H9 (cell line): Measurements from ENCODE around the gene SDC3. TPM values are rescaled to one million over a fixed set of nuclear protein-coding genes. Genes with fewer than 3 reads are reported as not detected.

Experiments used
- DNase-seq: peaks from one replicate; pipeline ENCODE4 v3.0.0-alpha.2; 2017
- H2AFZ ChIP-seq: one replicate; pipeline ENCODE4 v1.6.1; 2013; ENCODE audit warnings: mild to moderate bottlenecking, low read length, control low read depth, moderate library complexity
- H2AK5ac ChIP-seq: 2 replicates; pipeline ENCODE4 v1.6.1; 2013; ENCODE audit warnings: low read length, control low read depth, mixed read lengths; ENCODE audit not compliant: insufficient read length
- H2BK120ac ChIP-seq: one replicate; pipeline ENCODE4 v1.6.1; 2013; ENCODE audit warnings: low read depth, mild to moderate bottlenecking, low read length, control low read depth, inconsistent platforms; ENCODE audit not compliant: poor library complexity, severe bottlenecking
- H2BK12ac ChIP-seq: 2 replicates; pipeline ENCODE4 v1.6.1; 2013; ENCODE audit warnings: low read length, control low read depth, mixed read lengths, low read depth; ENCODE audit not compliant: insufficient read length
- H2BK15ac ChIP-seq: 2 replicates; pipeline ENCODE4 v1.6.1; 2013; ENCODE audit warnings: low read depth, low read length, control low read depth
- H2BK20ac ChIP-seq: one replicate; pipeline ENCODE4 v1.6.1; 2013; ENCODE audit warnings: low read depth, mild to moderate bottlenecking, low read length, control low read depth, inconsistent platforms; ENCODE audit not compliant: poor library complexity, severe bottlenecking
- H2BK5ac ChIP-seq: 2 replicates; pipeline ENCODE4 v1.6.1; 2013; ENCODE audit warnings: low read length, control low read depth, mixed read lengths; ENCODE audit not compliant: insufficient read length
- H3K14ac ChIP-seq: 2 replicates; pipeline ENCODE4 v1.6.1; 2013; ENCODE audit warnings: low read length, control low read depth; ENCODE audit not compliant: insufficient read depth
- H3K18ac ChIP-seq: 2 replicates; pipeline ENCODE4 v1.6.1; 2013; ENCODE audit warnings: low read depth, mild to moderate bottlenecking, mixed read lengths, low read length, control low read depth; ENCODE audit not compliant: insufficient read length
- H3K23ac ChIP-seq: 2 replicates; pipeline ENCODE4 v1.6.1; 2013; ENCODE audit warnings: low read length, control low read depth, mixed read lengths, low read depth; ENCODE audit not compliant: insufficient read length
- H3K23me2 ChIP-seq: 2 replicates; pipeline ENCODE4 v1.6.1; 2013; ENCODE audit warnings: low read depth, mild to moderate bottlenecking, mixed read lengths, low read length, control low read depth; ENCODE audit not compliant: insufficient read length, poor library complexity, severe bottlenecking
- H3K27ac ChIP-seq: 2 replicates; pipeline ENCODE4 v1.5.1; 2013; ENCODE audit warnings: low read length, control low read depth, mixed read lengths, low read depth; ENCODE audit not compliant: insufficient read length
- H3K27me3 ChIP-seq: 2 replicates; pipeline ENCODE4 v1.6.1; 2013; ENCODE audit warnings: low read length, control low read depth, inconsistent platforms; ENCODE audit not compliant: insufficient read depth
- H3K4ac ChIP-seq: 2 replicates; pipeline ENCODE4 v1.6.1; 2013; ENCODE audit warnings: low read depth, mild to moderate bottlenecking, control low read depth, inconsistent platforms, low read length, moderate library complexity
- H3K4me1 ChIP-seq: 2 replicates; pipeline ENCODE4 v1.6.1; 2013; ENCODE audit warnings: low read length, control low read depth, inconsistent platforms; ENCODE audit not compliant: insufficient read depth
- H3K4me2 ChIP-seq: 2 replicates; pipeline ENCODE4 v1.6.1; 2013; ENCODE audit warnings: low read length, control low read depth, mixed read lengths; ENCODE audit not compliant: insufficient read length, insufficient read depth
- H3K56ac ChIP-seq: 2 replicates; pipeline ENCODE4 v1.6.1; 2013; ENCODE audit warnings: low read depth, mild to moderate bottlenecking, mixed read lengths, low read length, control low read depth; ENCODE audit not compliant: insufficient read length
- H3K79me1 ChIP-seq: 2 replicates; pipeline ENCODE4 v1.6.1; 2013; ENCODE audit warnings: low read depth, mild to moderate bottlenecking, moderate library complexity, low read length, control low read depth, inconsistent platforms; ENCODE audit not compliant: insufficient read depth, poor library complexity, severe bottlenecking
- H3K79me2 ChIP-seq: 2 replicates; pipeline ENCODE4 v1.6.1; 2013; ENCODE audit warnings: low read length, control low read depth, inconsistent platforms; ENCODE audit not compliant: insufficient read depth
- H3K9ac ChIP-seq: 2 replicates; pipeline ENCODE4 v1.6.1; 2013; ENCODE audit warnings: low read length, control low read depth, mixed read lengths; ENCODE audit not compliant: insufficient read length; ENCODE audit errors: extremely low read depth
- H3K9me3 ChIP-seq: one replicate; pipeline ENCODE4 v1.6.1; 2013; ENCODE audit warnings: low read depth, low read length, inconsistent platforms; ENCODE audit not compliant: control insufficient read depth
- H3T11ph ChIP-seq: one replicate; pipeline ENCODE4 v1.6.1; 2013; ENCODE audit warnings: mild to moderate bottlenecking, low read length, control low read depth, inconsistent platforms
- H4K20me1 ChIP-seq: one replicate; pipeline ENCODE4 v1.6.1; 2013; ENCODE audit not compliant: control insufficient read depth, insufficient read length, insufficient read depth
- H4K5ac ChIP-seq: 2 replicates; pipeline ENCODE4 v1.6.1; 2013; ENCODE audit warnings: low read depth, mild to moderate bottlenecking, mixed read lengths, low read length, control low read depth; ENCODE audit not compliant: insufficient read length
- H4K8ac ChIP-seq: replicated peaks from 2 replicates; pipeline ENCODE4 v1.6.1; 2013; ENCODE audit warnings: low read length, control low read depth, mixed read lengths, low read depth; ENCODE audit not compliant: insufficient read length
- H4K91ac ChIP-seq: 2 replicates; pipeline ENCODE4 v1.6.1; 2013; ENCODE audit warnings: low read depth, mild to moderate bottlenecking, moderate library complexity, mixed read lengths, low read length, control low read depth; ENCODE audit not compliant: insufficient read length
- H3K27ac Mint-ChIP-seq, 3 experiments: 2 replicates in 2 of 3; 3 replicates in 1 of 3; pipeline ENCODE4 v1.8.0; 2020 to 2021; ENCODE audit warnings: mixed read lengths in 3 of 3, mild to moderate bottlenecking in 1 of 3, moderate library complexity in 1 of 3
- H3K27me3 Mint-ChIP-seq: 2 replicates; pipeline ENCODE4 v1.8.0; 2021; ENCODE audit warnings: low read depth, mild to moderate bottlenecking, moderate library complexity, mixed read lengths
- H3K36me3 Mint-ChIP-seq, 3 experiments: 2 replicates in 2 of 3; 3 replicates in 1 of 3; pipeline ENCODE4 v1.8.0; 2020 to 2021; ENCODE audit warnings: low read depth in 3 of 3, mixed read lengths in 3 of 3; ENCODE audit not compliant: insufficient read depth in 1 of 3
- H3K4me1 Mint-ChIP-seq, 2 experiments: 2 replicates each; pipeline ENCODE4 v1.8.0; 2020; ENCODE audit warnings: mixed read lengths in 2 of 2
- H3K4me3 Mint-ChIP-seq, 2 experiments: 2 replicates in 1 of 2; 3 replicates in 1 of 2; pipeline ENCODE4 v1.8.0; 2020 to 2021; ENCODE audit warnings: mild to moderate bottlenecking in 2 of 2, mixed read lengths in 2 of 2, moderate library complexity in 1 of 2
- H3K9me3 Mint-ChIP-seq, 2 experiments: 2 replicates in 1 of 2; 3 replicates in 1 of 2; pipeline ENCODE4 v1.8.0; 2020; ENCODE audit warnings: mild to moderate bottlenecking in 2 of 2, mixed read lengths in 2 of 2, moderate library complexity in 1 of 2
- CTCF ChIP-seq: fragments of 200-600 bp; sonication (generic); conservative IDR thresholded peaks from 3 replicates; pipeline ENCODE4 v1.8.0; 2021; ENCODE audit warnings: antibody characterized with exemption, mild to moderate bottlenecking
- WGBS: extraction: QIAGEN DNeasy Blood & Tissue Kit; methylation state at CpG from one replicate; pipeline ENCODE4 v1.1.7; 2013; ENCODE audit warnings: missing lambda C conversion rate, low lambda C conversion rate, mixed read lengths; ENCODE audit not compliant: insufficient read length; ENCODE audit errors: extremely low coverage; 5-methylcytosine and 5-hydroxymethylcytosine counted together
- total RNA-seq: library from RNA; stranded (reverse); gene quantifications from 2 replicates; pipeline ENCODE4 v1.2.1, GENCODE V29; 2021

The SDC3 gene
- total RNA-seq, 1 experiment from 2014 or later, result 25.9 TPM

GRCh38 chr1:30860320-30860652 is 48.3 kb downstream of the SDC3 start:
- no peak overlapping the region for H3K4ac ChIP-seq
- TF ChIP-seq CTCF, result no peak
- H3K9me3 ChIP-seq, result no peaks in the 10 kb centered on the region
- no peaks in the 10 kb centered on the region for H3K79me2 ChIP-seq
- H4K20me1 ChIP-seq, result no peaks in the 10 kb centered on the region
- no peak overlapping the region for H4K91ac ChIP-seq
- no peaks in the 10 kb centered on the region for H3K79me1 ChIP-seq
- Mint-ChIP-seq H3K4me3 (no peak overlapping the region), H3K27ac (no peak overlapping the region), H3K9me3 (no peaks in the 10 kb centered on the region; a peak in 1 of 5 replicates), H3K27me3 (no peaks in the 10 kb centered on the region; the same call in none of the 2 replicates), H3K36me3 (no peaks in the 10 kb centered on the region), H3K4me1 (peaks cover 30 to 33% of the 10 kb centered on the region in 2 experiments)
- no peak overlapping the region for H2BK20ac ChIP-seq
- H2BK15ac ChIP-seq, result no peak overlapping the region
- no peak overlapping the region for H2BK5ac ChIP-seq
- H3K23me2 ChIP-seq, result no peaks in the 10 kb centered on the region
- H3K14ac ChIP-seq, result no peak overlapping the region
- no peak overlapping the region for H2AFZ ChIP-seq
- H3K18ac ChIP-seq, result no peak overlapping the region
- no peak overlapping the region for H4K5ac ChIP-seq
- H2AK5ac ChIP-seq, result no peak overlapping the region
- no peak overlapping the region for H3K27ac ChIP-seq
- no CpG with 5 or more reads among the region's 5 CpGs for WGBS
- no peak overlapping the region for H2BK12ac ChIP-seq
- H4K8ac ChIP-seq, result no peak overlapping the region
- H3T11ph ChIP-seq, result no peak overlapping the region
- no peak overlapping the region for H2BK120ac ChIP-seq
- peaks cover 8% of the 10 kb centered on the region; the same call in 1 of the 2 replicates for H3K4me1 ChIP-seq
- no peak overlapping the region for H3K56ac ChIP-seq
- H3K23ac ChIP-seq, result no peak overlapping the region
- no peaks in the 10 kb centered on the region for H3K27me3 ChIP-seq
- H3K4me2 ChIP-seq, result no peak overlapping the region
- DNase-seq, result no peak
- no peak overlapping the region for H3K9ac ChIP-seq
